ENCODE results near the gene ATN1. TPM values are rescaled to one million over a fixed set of nuclear protein-coding genes. Genes with fewer than 3 reads are reported as not detected.

The ATN1 gene
- total RNA-seq, 2 experiments from 2014 or later: 0.98 to 6.7 TPM

GRCh38 chr12:6909421-6910145, 18.2 kb upstream of the ATN1 start:
- H3K4me3 ChIP-seq (ENCODE audit: low read depth, low read length, poor library complexity, severe bottlenecking): no peak overlapping the region
- TF ChIP-seq, protein P1, sequence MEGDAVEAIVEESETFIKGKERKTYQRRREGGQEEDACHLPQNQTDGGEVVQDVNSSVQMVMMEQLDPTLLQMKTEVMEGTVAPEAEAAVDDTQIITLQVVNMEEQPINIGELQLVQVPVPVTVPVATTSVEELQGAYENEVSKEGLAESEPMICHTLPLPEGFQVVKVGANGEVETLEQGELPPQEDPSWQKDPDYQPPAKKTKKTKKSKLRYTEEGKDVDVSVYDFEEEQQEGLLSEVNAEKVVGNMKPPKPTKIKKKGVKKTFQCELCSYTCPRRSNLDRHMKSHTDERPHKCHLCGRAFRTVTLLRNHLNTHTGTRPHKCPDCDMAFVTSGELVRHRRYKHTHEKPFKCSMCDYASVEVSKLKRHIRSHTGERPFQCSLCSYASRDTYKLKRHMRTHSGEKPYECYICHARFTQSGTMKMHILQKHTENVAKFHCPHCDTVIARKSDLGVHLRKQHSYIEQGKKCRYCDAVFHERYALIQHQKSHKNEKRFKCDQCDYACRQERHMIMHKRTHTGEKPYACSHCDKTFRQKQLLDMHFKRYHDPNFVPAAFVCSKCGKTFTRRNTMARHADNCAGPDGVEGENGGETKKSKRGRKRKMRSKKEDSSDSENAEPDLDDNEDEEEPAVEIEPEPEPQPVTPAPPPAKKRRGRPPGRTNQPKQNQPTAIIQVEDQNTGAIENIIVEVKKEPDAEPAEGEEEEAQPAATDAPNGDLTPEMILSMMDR (conservative IDR thresholded peaks at IDR 0.05; ENCODE audit: low read length): no peak
- no peak for TF ChIP-seq EZH2phosphoT487 (IDR thresholded peaks at IDR 0.05; ENCODE audit: borderline replicate concordance, low read depth, low read length)
- CTCF ChIA-PET (ENCODE audit: unreplicated experiment): no interaction called here
- no peak overlapping the region for H3K4me2 ChIP-seq (ENCODE audit: low read length)
- POLR2A ChIA-PET: interaction anchor here (0.7 to 1.2 kb wide), 2 partner anchors 18 to 60 kb away, joined by 5 read pairs; no protein-coding TSS in a partner anchor
- DNase-seq (ENCODE audit: low spot score): no peak
- H3K79me2 ChIP-seq (ENCODE audit: insufficient read depth, low read depth, low read length): no peaks in the 10 kb centered on the region
- peaks cover 22% of the 10 kb centered on the region for H3K4me1 ChIP-seq (ENCODE audit: insufficient read depth, low read length, poor library complexity, severe bottlenecking)
- intact Hi-C loops (cut with micrococcal nuclease; ENCODE audit: unreplicated experiment): no loop called here
- no peak overlapping the region for H2AFZ ChIP-seq (ENCODE audit: low read length)
- BruUV-seq (replicated peaks): no TSS peak
- H4K20me1 ChIP-seq (ENCODE audit: insufficient read depth, low read length): no peaks in the 10 kb centered on the region
- H3K9me3 ChIP-seq (ENCODE audit: low read length): no peaks in the 10 kb centered on the region
- H3K36me3 ChIP-seq (ENCODE audit: insufficient read depth, low read length): peaks cover 8% of the 10 kb centered on the region; the same call in 1 of the 2 replicates
- no peaks in the 10 kb centered on the region for H3K9me2 ChIP-seq (ENCODE audit: insufficient read depth, low read length)
- H3K27ac ChIP-seq (ENCODE audit: low read depth, low read length, poor library complexity, severe bottlenecking): no peak overlapping the region

GRCh38 chr12:6912164-6912935, 15.4 kb upstream of the ATN1 start:
- H3K79me2 ChIP-seq (ENCODE audit: insufficient read depth, low read depth, low read length): no peaks in the 10 kb centered on the region
- H3K4me1 ChIP-seq (ENCODE audit: insufficient read depth, low read length, poor library complexity, severe bottlenecking): peaks cover 30% of the 10 kb centered on the region
- H3K4me2 ChIP-seq (ENCODE audit: low read length): no peak overlapping the region
- H4K20me1 ChIP-seq (ENCODE audit: insufficient read depth, low read length): no peaks in the 10 kb centered on the region
- no peak overlapping the region for H3K27ac ChIP-seq (ENCODE audit: low read depth, low read length, poor library complexity, severe bottlenecking)
- TF ChIP-seq, protein P1 (conservative IDR thresholded peaks at IDR 0.05; ENCODE audit: low read length): no peak
- no peak for TF ChIP-seq EZH2phosphoT487 (IDR thresholded peaks at IDR 0.05; ENCODE audit: borderline replicate concordance, low read depth, low read length)
- POLR2A ChIA-PET: interaction anchor here (0.8 to 1.3 kb wide), 2 partner anchors 21 to 31 kb away, joined by 3 to 4 read pairs; partner anchors contain the start of genes C12orf57 and RNU7-1
- BruUV-seq (replicated peaks): no TSS peak
- no peaks in the 10 kb centered on the region for H3K36me3 ChIP-seq (ENCODE audit: insufficient read depth, low read length)
- CTCF ChIA-PET (ENCODE audit: unreplicated experiment): interaction anchor here (0.6 to 1.1 kb wide), 2 partner anchors 21 to 146 kb away, joined by 3 read pairs; no protein-coding TSS in a partner anchor
- no peak overlapping the region for H3K4me3 ChIP-seq (ENCODE audit: low read depth, low read length, poor library complexity, severe bottlenecking)
- no peak for DNase-seq (ENCODE audit: low spot score)
- no peak overlapping the region for H2AFZ ChIP-seq (ENCODE audit: low read length)
- no peaks in the 10 kb centered on the region for H3K9me3 ChIP-seq (ENCODE audit: low read length)
- no peaks in the 10 kb centered on the region for H3K9me2 ChIP-seq (ENCODE audit: insufficient read depth, low read length)
- intact Hi-C loops (cut with micrococcal nuclease; ENCODE audit: unreplicated experiment): no loop called here

All from OCI-LY7 (cell line).